CD4-positive, alpha-beta T cell treated with Interleukin-15 for 4 hours (primary cell): ENCODE measurements around the gene STARD10.
A peak's percentile ranks its signal among the peaks of the same experiment; 100 is the strongest.
"Not testable (repeated sequence)": the region's sequence is repeated elsewhere in the genome, so short reads cannot be mapped to it uniquely, and the experiment has no call there.

Experiments used
- DNase-seq: peaks from one replicate; pipeline ENCODE4 v3.0.0-alpha.2; 2020; ENCODE audit warnings: low spot score

The STARD10 gene

DNA sequence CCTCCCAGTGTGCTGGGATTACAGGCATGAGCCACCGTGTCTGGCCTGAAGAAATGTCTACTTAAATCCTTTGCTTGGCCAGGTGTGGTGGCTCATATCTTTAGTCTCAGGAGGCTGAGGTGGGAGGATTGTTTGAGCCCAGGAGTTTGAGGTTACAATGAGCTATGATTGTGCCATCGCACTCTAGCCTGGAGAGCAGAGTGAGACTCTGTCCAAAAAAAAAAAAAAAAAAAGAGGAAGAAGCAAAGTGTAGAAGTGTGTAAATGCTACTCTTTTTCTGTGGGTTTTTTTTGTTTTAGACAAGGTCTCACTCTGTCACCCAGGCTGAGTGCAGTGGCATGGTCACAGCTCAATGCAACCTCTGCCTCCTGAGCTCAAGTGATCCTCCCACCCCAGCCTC is 13.9 kb upstream of the STARD10 start:
- no peak for DNase-seq

DNA sequence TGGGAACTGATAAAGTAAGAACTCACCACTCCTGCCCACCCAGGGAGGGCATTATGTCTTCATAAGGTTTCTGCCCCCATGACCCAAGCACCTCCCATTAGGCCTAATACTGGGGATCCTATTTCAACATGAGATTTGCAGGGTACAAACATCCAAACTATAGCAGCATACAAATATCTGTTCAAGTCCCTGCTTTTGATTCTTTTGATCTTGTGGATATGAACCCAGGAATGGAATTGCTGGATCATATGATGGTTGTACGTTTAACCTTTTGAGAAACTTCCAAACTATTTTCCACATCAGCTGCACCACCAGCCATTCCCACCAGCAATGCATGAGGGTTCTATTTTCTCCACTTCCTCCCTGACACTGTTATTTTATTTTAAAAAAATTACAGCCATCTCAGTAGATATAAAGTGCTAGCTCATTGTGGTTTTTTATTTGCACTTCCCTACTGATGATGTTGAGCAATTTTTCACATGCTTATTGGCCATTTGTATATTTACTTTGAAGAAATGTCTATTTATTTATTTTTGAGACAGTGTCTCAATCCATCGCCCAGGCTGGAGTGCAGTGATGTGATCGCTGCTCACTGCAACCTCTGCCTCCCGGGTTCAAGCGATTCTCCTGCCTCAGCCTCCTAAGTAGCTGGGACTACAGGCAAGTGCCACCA is 13.3 kb upstream of the STARD10 start:
- DNase-seq: no peak

DNA sequence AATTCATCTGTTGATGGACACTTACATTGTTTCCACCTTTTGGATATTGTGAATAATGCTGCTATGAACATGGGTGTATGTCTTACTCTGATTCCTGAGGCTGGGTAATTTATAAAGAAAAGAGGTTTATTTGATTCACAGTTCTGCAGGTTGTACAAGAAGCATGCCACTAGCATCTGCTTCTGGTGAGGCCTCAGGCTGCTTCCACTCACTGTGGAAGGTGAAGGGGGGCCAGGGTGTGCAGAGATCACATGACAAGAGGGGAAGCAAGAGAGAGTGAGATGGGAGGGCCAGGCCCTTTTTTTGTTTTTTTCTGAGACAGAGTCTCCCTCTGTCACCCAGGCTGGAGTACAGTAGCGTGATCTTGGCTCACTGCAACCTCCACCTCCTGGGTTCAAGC is 12.5 kb upstream of the STARD10 start:
- DNase-seq: not testable (repeated sequence)

DNA sequence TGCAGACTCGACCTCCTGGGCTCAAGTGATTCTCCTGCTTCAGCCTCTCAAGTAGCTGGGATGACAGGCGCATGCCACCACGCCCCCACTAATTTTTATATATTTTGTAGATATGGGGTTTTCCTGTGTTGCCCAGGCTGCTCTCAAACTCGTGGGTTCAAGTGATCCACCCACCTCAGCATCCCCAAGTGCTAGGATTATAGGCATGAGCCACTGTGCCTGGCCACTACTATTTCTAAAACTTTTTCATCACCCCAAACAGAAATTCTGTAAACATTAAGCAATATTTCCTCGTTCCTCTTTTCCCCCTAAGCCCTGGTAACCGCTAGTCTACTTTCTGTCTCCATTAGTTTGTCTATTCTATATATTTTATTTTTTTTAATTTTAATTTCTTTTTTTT is 11.4 kb upstream of the STARD10 start:
- DNase-seq: no peak

DNA sequence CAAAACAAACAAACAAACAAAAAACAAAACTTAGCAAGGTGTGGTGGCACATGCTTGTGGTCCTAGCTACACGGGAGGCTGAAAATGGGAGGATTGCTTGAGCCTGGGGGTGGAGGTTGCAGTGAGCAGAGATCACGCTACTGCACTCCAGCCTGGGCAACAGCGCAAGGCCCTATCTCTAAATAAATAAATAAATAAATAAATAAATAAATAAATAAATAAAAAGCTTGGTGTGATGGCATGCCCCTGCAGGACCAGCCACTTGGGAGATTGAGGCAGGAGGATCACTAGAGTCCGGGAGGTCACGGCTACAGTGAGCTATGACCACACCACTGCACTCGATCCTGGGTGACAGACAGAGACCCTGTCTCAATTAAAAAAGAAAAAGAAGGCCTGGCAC is 9.0 kb upstream of the STARD10 start:
- no peak for DNase-seq

DNA sequence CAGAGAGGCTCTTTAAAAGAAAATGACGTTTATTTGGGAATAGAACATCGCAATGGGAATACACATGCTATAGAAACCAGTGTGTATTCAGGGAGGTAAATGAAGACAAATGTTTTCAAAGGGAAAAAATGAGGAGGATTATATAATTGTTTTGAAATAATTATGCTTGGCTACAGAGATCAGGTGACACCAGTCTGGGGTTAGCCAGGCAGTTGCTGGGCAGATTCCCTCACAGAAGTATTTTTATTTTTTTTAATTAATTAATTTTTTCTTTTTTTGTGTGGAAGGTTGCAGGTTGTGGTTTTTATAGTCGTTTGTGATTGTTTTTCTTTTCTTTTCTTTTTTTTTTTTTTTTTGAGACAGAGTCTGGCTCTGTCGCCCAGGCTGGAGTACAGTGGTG is 5.6 kb upstream of the STARD10 start:
- DNase-seq: no peak

DNA sequence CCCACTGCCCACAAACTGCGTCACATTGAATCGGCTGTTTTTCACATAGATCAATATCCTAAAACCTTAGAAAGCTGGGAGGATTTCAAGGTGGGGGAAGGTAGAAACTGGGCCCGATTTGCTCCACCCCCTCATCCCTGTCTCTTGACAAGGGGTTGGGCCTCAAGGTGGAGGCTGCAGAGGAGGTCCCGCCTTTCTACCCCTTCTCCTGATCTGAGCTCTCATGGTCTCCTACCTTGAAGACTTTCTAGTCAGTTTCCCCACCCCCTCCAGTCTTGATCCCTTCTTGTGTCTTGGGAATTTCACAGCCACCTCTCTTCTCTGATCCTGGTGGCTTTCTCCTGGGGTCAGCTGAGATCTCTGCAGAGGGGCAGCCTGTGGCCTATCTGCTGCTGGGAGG is 4.5 kb upstream of the STARD10 start:
- no peak for DNase-seq

DNA sequence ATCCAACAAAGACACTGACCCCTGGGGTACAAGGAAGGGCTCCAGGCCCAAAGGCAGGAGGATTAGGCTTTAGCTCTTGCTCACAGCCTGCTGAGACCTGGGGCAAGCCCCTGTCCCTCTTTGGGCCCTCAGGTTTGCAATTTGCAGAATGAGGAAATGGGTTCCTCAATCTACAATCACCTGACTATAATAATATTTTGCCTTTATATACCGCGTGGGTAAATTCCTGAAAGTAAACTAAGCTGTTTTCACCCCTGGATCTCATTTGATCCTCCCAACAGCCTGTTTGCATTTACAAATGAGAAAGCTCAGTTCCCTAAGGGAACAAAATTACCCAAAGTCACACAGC is 797 bp downstream of the STARD10 start:
- DNase-seq: no peak

DNA sequence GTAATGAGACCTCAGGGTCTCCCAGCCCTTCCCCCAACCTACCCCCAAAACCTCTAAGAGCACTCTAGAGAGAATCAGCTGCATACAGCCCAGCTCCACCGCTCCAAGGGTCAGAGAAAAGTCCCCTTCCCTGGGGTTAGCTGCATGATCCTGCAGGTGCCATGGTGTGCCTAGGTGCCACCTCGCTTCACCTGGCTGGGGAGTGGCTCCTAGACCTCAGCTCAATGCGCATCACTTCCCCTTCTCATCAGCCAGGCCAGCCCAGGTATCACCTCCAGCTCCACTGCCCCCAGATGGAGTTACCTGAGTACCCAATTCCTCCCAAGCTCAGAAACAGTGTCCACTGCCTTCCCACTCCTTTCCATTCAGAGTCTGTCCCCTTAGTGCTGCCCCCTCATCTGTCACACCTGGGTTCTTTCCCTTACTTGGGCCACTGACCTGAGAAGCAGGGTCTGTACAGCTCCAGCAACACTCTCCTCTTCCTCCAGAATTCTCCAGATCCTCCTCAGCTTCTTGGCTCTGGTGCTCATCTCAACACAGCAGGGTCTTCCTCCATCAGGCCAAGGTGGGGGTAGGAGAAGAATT is 1.3 kb downstream of the STARD10 start:
- DNase-seq: no peak

DNA sequence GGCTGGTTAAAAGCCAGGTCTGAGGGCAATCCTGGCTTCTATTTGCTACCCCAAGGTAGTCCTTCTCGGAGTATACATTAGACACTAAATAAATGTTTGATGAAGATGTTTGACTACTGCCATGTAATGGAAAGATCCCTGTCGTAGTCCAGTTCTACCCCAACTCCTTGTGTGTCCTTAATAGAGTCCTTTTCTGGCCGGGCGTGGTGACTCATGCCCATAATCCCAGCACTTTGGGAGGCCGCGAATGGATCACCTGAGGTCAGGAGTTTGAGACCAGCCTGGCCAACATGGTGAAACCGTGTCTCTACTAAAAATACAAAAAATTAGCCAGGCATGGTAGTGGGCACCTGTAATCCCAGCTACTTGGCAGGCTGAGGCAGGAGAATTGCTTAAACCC is 2.6 kb downstream of the STARD10 start:
- DNase-seq: not testable (repeated sequence)

DNA sequence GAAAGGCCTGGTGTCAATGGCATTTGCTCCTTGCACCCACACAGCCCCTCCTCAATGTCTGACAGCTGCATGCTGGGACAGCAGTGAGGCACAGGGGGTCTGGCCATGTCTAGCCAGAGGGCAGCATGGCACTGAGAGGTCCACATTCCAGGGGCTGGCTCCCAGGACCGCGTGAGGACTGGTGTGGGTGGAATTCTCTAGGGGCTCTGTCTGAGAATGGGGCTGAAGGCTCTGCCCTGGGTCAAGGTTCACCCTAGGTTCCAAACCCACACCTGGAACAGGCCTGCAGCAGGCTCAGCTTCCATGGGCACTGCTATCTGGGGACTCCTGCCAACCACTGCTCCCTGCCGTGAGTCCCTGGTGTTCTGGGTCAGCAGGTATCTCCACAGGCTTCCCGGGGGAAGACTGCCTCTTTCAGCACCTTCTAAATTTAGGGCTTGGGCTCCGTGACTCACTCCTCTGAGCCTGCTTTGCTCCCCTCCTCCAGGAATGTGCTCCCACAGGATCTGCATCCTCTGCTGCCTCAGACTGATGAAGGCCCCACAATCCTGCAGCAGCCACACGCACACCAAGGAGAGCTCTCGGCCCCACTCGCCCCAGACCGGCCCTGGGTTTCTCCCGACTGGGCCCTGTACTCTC is 4.2 kb downstream of the STARD10 start:
- no peak for DNase-seq

DNA sequence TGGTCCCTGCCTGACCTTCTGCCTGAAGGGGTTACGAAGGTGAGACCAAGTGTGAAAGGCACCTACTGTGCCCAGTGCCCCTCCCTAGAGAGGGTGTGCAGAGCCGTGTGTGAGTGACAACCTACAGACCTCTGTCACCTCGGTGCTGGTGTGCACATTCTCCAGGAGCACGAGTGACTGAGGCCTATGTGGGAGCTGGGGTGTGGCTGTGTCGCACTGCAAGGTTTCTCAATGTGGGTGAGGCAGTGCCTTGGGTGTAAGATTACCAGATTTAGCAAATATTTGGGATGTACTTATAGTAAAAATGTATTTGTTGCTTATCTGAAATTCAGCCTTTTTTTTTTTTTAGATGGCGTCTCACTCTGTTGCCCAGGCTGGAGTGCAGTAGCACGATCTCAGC is 5.6 kb downstream of the STARD10 start:
- no peak for DNase-seq

DNA sequence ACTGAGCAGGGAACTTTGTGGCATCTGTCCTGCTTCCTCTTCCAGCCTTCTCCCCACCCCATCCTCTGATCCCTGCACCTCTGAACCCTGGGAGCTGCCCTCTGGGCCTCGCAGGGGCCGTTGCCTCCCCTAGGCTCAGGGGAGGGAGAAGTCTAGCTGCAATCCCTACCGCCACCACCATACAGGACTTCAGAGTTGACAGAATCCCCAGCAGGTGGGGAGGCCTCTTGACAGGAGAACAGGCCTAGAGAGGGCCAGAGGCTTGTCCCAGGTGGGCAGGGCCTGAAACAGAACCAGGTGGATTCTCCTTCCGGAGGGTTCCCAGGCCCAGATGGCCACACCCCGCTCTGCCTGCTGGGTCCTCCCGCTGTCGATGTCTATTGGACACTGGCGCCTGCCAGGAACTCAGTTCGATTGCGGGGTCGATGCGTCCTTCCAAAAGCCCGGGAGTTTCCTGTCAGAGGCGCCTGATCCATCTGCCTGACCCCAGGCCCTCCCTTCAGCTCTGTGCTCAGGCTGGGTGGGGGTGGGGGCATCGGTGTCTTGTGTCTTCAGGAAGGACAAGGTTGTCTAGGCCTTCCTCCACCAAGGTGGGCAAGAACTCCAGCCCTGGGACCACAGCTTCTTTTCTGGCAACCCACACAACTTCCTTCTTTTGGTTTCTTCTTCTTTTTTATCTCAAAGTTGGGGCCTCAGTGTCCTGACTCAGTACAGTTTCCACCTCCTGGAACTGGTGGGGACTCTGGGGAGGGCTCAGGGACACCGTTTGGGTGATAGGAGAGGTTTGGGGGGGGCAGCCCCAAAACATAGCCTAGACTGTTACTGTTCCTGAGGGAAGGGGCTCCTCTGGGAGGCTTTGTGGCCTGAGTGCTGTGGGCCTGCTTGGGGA is 6.4 kb downstream of the STARD10 start:
- DNase-seq: no peak

DNA sequence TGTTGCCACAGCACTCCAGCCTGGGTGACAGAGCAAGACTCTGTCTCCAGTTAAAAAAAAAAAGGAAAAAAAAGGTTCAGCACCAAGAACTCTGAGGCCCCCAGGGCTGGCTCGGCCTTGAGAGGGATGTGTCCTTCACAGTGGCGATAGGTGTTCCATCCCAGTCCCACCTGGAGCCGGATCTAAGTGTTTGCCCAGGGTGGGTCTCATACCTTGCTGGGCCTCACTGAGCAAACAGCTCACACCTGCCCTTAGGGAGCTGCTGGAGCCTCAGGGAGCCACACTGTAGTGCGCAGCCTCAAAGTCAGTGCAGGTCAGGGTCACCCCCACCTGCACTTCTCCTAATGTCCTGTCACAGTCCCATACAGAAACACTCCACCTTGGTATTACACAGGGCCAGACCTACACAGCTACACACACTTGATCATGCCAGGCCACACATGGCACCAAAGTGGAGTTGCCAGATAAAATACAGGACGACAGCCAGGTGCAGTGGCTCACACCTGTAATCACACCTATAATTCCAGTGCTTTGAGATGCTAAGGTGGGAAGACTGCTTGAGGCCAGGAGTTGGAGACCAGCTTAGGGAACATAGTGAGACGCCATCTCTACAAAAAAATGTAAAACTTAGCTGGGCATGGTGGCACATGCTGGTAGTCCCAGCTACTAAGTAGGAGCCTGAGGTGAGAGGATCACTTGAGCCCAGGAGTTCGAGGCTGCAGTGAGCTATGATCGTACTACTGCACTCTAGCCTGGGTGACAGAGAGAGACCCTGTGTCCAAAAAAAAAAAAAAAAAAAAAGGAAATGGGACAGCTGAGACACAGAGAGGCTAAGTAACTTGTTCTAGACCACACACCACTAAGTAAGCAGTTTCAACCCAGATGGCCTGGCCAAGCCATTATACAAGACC is 7.3 kb downstream of the STARD10 start:
- no peak for DNase-seq

DNA sequence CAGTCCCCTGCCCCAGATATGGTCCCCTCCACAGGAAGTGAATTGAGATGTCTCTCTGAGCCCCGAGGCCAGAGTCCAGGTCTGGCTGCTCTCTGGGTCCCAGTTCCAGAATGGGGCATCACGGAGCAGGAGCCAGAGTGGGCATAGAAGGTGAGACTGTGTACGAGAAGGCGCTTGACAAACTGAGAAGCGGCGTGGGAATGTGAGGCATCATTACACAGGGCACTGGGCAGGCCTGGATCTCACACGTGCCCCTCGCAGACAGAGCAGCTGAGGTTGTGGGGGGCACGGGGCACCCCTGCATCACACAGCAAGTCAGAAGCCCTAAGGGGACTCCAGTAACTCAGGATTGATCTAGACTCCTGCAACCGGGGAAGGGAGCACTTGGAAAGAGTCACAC is 9.2 kb downstream of the STARD10 start:
- no peak for DNase-seq

DNA sequence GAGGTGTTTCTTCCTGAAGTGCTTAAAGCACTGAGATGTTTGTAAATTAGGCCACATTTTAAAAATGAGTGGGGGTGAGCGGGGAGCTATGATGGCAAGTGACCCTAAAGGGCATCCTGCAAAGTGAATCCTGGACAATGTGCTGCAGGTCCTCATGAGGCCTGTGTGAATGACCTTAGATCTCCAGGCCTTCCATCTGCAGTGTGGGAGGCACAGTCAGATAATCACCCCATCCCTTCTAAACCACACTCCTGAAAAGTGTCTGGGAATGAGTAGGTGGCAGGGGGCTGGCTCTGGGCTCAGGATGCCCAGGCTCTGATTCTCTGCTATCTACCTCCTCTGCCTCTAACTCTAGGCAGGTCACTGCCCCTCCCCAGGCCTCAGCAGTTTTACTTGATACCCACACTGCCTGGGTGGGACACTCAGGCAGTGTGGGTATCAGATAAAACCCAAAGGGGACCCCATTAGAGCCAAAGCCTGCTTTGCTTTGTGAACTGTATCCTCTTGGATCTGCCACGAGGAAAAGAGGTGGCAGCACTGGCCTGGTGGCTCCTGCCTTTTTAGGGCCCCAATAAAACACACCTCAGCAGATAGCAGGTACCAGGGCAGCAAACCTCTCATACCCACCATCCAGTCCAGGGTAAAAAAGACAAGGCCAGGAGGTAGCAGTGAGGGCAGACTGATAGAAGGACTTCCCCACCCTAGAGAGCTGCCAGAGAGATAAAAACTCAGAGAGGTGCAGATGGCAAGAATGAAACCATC is 10.5 kb downstream of the STARD10 start:
- DNase-seq: no peak

DNA sequence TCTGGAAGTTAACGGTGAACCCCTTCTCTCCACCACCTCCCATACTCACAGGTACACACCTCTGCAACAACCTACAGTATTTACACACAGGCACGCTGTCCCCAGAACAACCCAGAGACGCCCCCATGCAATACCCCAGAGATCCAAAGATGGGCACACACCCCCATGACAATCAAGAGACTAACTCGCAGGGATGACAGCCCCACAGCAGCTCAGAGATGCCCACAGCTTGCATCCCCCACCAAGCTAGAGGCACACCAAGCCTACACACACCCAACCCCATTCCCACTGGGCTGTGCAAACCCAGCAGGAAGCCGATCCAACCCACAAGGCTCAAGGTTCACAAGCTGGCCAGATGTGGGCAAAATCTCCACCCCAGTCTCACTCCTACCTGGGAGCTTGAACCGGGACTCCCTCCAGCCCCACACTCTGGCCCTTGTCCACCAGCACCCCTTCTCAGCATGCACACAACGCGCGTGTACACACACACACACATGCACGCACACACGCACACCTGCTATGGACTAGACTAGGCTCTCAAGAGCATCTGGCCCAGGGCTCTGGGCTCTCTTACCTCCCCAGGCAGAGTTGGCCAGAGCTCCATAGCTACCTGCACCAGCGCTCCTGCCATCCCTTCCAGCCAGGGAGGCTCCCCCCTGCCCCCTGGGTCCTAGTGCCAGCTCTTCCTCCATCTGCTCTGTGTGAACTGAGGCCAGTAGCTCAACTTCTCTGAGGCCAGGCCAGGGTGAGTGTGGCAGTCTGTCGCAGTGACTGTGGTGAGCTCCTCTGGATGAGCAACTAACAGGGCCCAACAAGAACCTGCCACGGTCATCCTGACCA is 11.5 kb downstream of the STARD10 start:
- no peak for DNase-seq

DNA sequence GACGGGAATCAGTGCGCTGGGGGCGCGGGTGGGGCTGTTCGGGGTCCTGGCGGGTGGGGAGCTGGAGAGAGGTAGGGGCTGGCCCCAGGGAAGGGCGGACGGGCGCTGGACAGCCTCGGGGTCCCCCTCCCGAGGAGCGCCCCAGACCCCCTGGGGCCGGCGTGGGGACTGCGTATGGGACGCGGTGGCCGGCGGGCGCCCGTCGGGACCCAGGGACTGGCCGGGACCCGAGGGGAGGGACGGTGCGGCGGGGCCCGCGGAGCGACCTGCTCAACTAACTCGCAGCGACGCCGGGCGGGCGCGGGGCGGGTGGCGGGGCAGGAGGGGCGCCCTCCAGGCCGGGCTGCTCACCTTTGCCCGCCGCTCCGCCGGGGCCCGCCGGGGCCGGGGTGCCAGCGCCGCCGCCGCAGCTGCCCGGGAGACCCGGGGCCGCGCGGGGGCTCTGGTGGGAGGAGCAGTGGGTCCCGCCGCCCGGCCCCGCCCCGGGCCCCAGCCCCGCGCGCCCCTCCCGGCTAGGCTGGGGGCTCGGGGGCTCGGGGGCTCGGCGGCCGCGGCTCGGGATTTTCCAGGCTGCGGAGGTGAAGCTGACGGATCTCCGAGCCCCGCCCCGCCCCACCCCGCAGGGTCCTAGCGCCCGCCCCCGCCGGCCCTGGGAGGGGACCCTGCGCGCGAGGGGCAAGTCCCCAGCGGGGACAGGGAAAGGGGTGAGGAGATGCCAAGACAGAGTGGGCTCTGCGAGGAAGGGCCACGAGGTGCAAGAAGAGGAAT is 12.3 kb downstream of the STARD10 start:
- peak; percentile 53 for DNase-seq

DNA sequence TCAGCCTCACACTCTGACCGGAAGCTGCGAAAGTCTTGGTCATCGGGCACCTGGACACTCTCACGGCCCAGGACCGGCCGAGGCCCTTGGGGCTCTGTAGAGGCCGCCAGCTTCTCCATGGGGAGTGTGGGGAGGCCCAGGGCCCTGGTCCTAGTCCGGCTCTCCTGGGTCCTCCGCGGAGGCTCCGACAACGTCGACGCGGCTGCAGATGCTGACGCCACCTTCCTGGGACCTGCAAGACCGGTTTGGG is 12.9 kb downstream of the STARD10 start:
- no peak for DNase-seq
